Measurements from ENCODE around the gene NOS2.
"Not testable (repeated sequence)": the region's sequence is repeated elsewhere in the genome, so short reads cannot be mapped to it uniquely, and the experiment has no call there.

NOS2 gene

GRCh38 chr17:27800522-27800921 lies at the start of gene NOS2:
TSS of gene NOS2 (minus strand) at chr17:27800529. CDS start at chr17:27798809, 1,720 bp downstream.
- DNase-seq, result no peak

- no peak for DNase-seq
Observed at GRCh38 chr17:27849474-27850185, 49.3 kb upstream of the NOS2 start.

GRCh38 chr17:27848931-27849330 lies 48.6 kb upstream of the NOS2 start:
- no peak for DNase-seq

- DNase-seq, result not testable (repeated sequence)
Observed at GRCh38 chr17:27846808-27847307, 46.5 kb upstream of the NOS2 start.

GRCh38 chr17:27846042-27846655 lies 45.8 kb upstream of the NOS2 start:
- no peak for DNase-seq

- no peak for DNase-seq
Observed at GRCh38 chr17:27845264-27846041, 45.1 kb upstream of the NOS2 start.

- DNase-seq, result no peak
Observed at GRCh38 chr17:27840688-27841087, 40.4 kb upstream of the NOS2 start.

- DNase-seq, result not testable (repeated sequence)
Observed at GRCh38 chr17:27840406-27840678, 40.0 kb upstream of the NOS2 start.

GRCh38 chr17:27839571-27840405 lies 39.5 kb upstream of the NOS2 start:
- DNase-seq, result not testable (repeated sequence)

- DNase-seq, result not testable (repeated sequence)
Observed at GRCh38 chr17:27838607-27839006, 38.3 kb upstream of the NOS2 start.

- DNase-seq, result not testable (repeated sequence)
Observed at GRCh38 chr17:27837769-27838168, 37.4 kb upstream of the NOS2 start.

- DNase-seq, result no peak
Observed at GRCh38 chr17:27836651-27837050, 36.3 kb upstream of the NOS2 start.

GRCh38 chr17:27834571-27834970 lies 34.2 kb upstream of the NOS2 start:
- DNase-seq, result no peak

- DNase-seq, result peak; percentile 42 to 62 (median 48)
Observed at GRCh38 chr17:27832831-27833230, 32.5 kb upstream of the NOS2 start.

GRCh38 chr17:27829888-27830287 lies 29.6 kb upstream of the NOS2 start:
- DNase-seq, result not testable (repeated sequence)

GRCh38 chr17:27829143-27829711 lies 28.9 kb upstream of the NOS2 start:
- not testable (repeated sequence) for DNase-seq

GRCh38 chr17:27825459-27825858 lies 25.1 kb upstream of the NOS2 start:
- no peak for DNase-seq

GRCh38 chr17:27824745-27825144 lies 24.4 kb upstream of the NOS2 start:
- no peak for DNase-seq

GRCh38 chr17:27824176-27824715 lies 23.9 kb upstream of the NOS2 start:
- DNase-seq, result peak; percentile 36 to 59 (median 46)

- DNase-seq, result not testable (repeated sequence)
Observed at GRCh38 chr17:27822108-27822507, 21.8 kb upstream of the NOS2 start.

GRCh38 chr17:27821318-27821717 lies 21.0 kb upstream of the NOS2 start:
- DNase-seq, result no peak

- no peak for DNase-seq
Observed at GRCh38 chr17:27819145-27819544, 18.8 kb upstream of the NOS2 start.

All from suppressor macrophage treated with lipopolysaccharide for 1 hour (primary cell).